GM19372 (cell line): ENCODE data around the gene MLKL.
A peak's percentile ranks its signal among the peaks of the same experiment; 100 is the strongest.
"Not testable (repeated sequence)": the region's sequence is repeated elsewhere in the genome, so short reads cannot be mapped to it uniquely, and the experiment has no call there.

Experiments
- ATAC-seq: cut with Tn5 transposase; IDR thresholded peaks from one replicate; pipeline ENCODE4 v1.9.1; 2021; ENCODE audit warnings: mild to moderate bottlenecking, low read depth, moderate library complexity; ENCODE audit not compliant: unreplicated experiment

MLKL gene

DNA sequence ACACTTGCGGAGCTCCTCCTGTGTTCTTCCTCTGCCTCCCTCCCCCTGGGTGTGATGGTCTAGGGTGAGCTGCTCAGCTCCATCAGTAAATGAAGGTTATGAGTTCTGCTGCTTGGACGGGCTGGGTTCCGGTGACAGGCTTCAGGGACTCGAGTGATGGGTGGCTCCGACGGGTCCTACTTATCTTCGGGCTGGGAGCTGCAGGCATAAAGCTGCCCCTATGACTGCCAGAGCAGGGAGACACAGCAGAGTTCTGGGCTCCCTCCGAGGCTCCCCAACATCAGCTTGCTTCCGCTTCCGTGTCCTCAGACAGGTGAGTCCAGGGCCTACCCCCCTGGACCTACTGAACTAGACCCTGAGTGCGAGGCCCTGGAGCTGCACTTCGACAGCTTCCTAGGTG, 11.3 kb upstream of the MLKL start:
- no peak for ATAC-seq

DNA sequence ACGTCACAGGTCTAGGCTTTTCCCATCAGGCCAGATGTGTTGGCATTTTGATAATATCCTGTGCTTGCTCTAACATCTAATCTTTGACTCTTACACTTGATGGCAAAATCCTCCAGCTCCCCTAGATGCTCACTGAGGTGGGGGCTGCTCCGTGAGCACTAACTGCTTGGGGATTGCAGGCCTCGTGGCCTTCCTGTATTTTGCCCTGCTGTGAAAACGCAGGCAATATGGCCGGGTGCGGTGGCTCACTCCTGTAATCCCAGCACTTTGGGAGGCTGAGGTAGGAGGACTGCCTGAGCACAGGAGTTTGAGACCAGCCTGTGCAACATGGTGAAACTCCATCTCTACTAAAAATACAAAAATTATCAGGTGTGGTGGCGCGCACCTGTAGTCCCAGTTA, 9.7 kb upstream of the MLKL start:
- ATAC-seq, result no peak

DNA sequence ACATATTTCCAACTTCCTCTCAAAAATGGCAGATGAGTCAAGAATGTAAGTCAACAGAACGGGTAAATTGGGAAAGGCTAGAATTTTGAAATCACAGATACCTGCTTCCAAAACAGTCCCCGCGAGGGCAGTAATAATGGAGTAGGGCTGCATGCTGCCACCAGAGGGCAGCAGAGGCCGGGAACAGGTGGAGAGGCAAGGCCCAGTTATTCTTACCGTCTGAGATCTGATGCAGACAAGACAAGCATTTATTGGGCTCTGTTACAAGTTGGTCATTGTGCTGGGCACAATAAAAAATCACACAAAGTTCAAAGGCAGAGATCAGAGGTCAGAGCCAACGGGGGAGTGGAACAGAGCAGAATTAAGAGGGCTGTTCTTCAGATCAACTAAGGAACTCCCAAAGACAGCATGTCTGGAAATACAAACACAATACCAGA, 8.8 kb upstream of the MLKL start:
- peak; percentile 78 for ATAC-seq

DNA sequence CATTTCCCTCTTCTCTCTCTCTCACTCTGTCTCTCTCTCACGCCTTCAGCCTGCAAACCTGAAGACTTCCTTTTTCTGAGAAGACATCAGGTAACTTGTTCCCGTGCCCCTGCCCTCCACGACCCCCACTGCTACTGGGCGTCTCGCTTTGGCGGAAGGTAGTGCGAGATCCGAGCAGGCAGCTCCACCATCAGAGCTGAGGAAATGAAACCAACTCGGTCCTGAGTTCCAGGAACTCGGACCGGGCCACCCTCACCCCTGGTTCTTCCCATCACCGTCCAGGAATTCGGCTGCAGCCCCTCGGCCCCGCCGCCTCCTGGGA, 585 bp downstream of the MLKL start:
- no peak for ATAC-seq

DNA sequence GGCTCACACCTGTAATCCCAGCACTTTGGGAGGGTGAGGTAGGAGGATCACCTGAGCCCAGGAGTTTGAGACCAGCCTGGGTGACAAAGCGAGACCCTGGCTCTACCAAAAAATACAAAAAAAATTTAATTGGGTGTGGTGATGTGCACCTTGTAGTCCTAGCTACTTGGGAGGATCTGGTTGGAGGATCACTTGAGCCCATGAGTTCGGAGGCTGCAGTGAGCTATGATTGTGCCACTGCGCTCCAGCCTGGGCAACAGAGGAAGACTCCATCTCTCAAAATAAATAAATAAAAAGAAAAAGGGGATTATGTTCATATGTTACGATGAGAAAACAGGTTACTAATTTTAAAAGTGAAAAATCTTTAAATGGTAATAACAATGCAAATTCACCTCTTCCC, 996 bp downstream of the MLKL start:
- no peak for ATAC-seq

DNA sequence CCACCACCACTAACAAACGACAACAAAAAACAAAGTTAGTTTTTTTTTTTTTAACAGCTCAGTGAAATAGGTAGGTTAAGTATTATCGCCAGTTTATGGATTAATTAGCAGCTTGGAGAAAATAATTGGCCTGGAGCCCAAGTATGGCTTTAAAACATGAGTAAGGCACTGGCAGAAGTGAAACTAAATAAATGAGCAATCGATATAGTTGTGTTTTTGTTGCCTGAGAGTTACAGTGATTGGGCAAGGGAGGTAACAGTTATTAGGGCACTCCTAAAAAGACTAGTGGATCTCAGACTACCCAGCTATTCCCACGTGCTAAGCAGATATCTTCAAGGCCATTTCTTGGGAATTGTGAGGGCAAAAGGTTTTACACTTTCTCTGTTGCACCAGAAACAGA, 2.4 kb downstream of the MLKL start:
- ATAC-seq, result no peak

DNA sequence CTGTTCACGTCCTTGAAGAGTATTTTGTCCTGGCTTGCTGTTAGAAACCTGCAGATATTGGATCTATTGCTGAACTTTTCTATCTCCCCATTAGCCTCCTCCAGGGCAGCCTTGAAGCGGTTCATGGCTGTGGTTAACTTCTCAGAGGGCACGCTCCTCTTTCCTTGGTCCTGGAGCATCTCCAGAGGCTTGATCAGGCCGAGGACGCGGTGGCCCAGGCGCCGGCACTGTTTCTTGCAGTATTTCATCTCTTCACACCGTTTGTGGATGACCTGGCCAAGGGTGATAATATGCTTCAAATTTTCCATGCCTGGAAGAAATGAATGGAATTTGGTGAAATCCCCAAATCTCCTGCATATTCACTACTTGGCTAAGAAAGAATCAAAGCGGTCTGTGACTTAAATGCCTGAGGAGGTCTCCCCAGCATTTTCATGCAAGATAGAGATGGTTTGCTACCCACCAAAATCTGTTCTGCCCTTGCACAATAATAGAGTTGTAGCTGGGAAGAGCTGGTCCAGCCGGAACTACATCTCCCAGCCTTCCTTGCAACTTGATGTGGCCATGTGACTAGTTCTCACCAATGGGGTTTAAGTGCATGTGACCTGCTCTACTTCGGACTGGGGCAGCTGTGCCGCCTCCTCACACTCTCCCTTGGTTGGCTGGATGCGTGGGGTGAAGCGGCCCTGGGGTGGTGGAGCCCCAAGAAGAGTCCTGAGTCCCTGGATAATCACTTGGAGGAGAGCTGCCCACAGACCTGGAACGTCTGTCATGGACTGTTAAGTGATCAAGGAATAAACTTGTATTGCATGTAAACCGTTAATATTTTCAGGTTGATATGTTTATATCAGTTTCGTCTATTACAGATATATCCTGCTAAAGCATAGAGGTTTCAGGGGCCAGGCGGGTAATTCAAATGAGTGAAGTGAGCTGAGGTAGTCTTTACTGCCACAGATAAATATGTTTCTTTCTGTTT, 4.9 kb downstream of the MLKL start:
- peak; percentile 80 for ATAC-seq

DNA sequence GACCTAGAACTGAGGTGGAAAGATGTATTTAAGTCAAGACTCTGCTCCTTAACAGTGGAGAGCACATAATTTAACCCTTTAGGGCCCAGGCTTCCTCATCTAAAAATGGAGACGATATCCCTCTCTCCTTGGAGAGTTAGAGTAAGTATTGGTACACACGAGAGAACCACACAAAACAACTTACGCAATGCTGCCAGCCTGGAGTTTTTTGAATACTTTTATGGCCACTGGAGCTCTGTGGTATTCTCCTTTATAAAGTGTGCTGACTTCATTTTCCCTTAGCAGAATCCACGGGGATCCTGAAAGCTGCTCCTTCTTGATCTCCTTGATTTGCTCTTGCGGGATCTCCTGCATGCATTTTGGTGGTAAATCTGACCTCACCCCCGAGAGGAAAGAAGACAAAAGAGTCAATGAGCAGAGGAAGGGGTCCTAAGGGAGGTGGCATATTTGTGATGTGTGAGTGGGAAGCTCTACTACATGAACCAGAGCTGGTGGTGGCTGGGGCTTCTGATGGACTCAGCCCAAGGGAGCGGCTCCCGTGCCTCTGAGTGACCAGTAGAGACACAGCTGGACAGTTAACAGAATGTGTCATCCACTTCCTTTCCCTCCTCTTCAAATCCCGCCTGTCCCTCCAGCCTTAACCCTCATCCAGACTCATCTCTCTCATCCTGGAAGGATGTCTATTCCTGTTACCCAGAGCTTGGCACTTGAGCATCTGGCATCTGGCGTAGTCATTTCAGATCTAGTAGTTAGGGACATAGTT, 9.4 kb downstream of the MLKL start:
- no peak for ATAC-seq

DNA sequence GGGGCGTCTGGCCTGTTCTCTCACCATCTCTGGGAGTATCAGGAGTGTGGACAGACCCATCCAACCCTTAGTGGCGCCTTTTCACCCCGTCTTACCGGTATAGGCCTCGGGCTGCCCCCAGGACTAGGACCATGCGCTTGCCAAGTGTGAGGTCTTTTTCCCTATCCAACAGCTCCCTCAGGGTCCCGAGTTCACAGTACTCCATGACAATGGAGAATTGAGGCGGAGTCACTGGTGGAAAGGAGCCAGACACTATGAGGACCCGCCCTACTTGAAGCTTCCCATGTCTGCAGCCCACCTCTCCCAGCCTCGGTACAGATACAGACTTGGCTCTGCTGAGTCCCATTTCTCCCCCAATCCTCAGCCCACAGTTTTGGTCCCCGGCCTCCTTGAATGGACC, 18.1 kb downstream of the MLKL start:
- no peak for ATAC-seq

DNA sequence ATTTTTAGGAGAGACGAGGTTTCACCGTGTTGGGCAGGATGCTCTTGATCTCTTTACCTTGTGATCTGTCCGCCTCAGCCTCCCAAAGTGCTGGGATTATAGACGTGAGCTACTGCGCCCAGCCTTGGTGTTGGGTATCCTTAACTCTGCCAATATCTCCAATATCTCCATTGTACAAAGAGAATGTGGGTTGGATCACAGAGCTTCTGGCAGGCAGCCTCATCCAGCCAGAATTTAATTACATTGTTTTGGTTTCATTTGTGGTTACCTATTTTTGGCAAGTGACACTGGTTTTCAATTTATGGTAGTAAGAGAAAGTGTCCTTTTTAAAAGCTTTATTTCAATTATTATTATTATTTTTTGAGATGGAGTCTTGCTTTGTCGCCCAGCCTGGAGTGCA, 20.0 kb downstream of the MLKL start:
- ATAC-seq, result no peak

DNA sequence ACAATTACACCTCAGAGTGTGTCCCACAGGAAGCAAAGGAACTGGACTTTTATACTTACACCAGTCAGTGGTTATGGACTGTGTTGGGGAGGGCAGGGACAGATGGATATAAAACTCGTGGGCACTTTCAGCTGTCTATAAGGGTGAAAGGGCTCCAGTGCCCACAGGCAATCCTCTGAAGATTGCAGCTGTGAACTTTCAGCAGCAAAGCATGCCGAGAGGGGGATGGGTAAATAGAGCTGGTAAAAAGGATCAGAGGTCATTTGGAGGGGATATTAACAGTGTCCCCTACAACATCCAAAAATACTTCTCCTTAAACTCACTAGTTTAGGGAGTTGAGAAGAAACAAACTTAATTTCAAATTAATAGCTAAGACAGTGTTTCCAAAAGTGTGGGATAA, 20.7 kb downstream of the MLKL start:
- no peak for ATAC-seq

DNA sequence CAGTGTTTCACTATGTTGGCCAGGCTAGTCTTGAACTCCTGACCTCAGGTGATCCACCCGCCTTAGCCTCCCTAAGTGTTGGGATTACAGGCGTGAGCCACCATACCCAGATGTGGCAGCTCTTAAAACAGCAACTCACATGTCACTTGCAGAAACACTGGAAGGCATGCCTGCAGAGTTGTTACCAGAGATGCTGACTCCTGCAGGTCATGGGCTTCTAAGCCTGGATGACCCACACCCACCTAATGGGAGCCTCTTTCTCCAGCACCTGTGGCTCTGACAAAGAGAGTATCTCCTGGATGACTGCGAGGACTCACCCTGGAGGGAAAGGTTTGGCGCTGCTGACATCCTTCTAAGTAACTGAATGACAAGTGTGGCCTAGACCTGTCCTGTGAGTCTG, 22.8 kb downstream of the MLKL start:
- no peak for ATAC-seq

DNA sequence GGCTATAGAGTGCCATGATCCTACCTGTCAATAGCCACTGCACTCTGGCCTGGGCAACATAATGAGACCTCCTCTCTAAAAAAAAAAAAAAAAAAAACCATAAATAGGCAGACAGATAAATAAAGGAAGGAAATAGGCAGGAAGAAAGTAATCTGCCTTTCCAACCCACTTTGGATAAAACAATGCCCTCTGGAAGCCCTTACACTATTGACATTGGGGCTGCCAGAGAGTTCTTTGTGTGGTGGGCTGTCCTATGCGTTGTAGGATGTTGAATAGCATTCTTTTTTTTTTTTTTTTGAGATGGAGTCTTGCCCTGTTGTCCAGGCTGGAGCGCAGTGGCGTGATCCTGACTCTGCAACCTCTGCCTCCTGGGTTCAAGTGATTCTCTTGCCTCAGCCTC, 26.8 kb downstream of the MLKL start:
- ATAC-seq, result no peak

DNA sequence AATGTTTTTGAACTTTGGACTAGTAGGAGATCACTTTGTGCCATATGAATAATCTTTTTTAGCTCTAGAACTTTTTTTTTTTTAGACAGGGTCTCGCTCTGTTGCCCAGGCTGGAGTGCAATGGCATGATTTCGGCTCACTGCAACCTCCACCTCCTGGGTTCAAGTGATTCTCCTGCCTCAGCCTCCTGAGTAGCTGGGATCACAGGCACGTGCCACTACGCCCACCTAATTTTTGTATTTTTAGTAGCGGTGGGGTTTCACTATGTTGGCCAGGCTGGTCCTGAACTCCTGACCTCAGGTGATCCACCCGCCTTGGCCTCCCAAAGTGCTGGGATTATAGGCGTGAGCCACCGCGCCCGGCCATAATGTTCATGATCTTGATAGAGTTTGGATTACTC, 31.8 kb downstream of the MLKL start:
- not testable (repeated sequence) for ATAC-seq

DNA sequence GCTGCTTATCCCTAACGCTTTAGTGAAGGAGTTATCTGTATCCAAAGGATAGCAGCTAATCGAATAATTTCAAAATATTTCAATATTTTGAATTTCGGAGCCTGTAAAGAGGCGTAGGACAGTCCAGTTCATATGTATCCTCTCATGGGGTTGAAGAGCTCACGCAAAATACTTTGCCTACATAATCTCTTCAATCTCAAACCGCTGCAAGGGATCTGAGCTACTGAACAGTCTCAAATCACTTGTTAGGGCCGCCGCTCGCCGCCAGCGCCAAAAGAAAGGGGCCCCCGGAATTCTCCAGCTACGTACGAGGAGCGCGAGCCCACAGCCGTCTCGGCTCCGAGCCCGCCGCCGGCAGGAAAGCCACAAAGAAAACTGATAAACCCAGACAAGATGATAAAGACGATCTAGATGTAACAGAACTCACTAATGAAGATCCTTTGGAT, 33.4 kb downstream of the MLKL start:
- no peak for ATAC-seq

DNA sequence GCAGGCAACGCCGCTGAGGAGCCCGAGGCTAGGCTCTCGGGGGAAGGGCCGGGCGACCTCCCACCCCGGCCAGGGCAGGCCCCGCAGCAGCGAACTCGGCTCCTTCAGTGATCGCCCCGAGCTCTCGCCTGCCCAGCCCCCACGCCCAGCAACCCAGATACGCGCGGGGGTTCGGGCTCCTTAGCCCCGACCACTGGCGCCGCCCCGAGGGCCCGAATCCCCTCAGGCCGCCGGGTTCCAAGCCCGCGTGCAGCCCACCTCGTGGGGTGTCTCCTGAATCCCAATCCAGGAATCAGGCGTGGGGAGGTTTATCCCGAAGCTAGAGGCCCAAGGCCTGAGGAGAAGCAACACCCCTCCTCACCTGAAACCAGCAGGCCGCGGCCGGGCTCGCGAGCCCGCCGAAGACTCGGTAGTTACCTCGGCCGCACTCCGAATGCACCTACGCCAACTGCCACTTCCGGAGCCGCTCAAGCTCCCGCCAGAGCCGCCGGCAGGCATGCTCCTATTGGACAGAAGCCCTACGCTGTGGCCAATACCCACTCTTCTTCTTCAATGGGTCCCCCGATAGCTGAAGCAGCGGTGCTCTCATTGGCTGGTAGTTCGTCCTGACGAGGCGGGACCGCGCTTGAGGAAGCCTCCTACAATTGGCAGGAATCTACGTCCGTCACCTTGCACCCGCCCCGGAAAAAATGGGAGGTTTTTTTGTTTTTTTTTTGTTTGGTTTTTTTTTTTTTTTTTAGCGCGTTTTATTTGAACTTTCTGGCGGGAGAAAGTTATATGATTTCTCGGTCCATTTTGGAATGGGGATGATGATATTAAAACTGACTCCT, 34.0 kb downstream of the MLKL start, which contains the start of gene RFWD3:
Gene RFWD3 (minus strand): TSS at position 453 of the 830 bp plus-strand sequence. CDS start 5,428 bp downstream, outside the sequence.
- peak; percentile 100 for ATAC-seq

DNA sequence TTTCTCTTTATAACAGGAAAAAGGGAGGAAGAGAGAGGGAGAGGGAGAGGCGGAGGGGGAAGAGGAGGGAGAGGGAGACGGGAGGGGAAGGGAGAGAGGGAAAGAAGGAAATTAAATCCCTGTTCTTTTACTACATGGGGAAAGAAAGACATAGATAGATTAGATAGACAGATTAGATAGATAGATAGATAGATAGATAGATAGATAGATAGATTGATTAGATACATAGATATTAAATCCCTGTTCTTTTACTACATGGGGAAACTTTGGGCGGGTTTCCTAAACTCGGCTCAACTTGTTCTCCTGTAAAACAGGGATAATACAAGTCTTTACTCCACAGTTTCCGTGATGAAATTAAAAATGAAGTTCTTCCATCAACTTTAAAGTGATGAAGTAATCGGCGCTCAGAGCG, 34.6 kb downstream of the MLKL start:
- no peak for ATAC-seq

DNA sequence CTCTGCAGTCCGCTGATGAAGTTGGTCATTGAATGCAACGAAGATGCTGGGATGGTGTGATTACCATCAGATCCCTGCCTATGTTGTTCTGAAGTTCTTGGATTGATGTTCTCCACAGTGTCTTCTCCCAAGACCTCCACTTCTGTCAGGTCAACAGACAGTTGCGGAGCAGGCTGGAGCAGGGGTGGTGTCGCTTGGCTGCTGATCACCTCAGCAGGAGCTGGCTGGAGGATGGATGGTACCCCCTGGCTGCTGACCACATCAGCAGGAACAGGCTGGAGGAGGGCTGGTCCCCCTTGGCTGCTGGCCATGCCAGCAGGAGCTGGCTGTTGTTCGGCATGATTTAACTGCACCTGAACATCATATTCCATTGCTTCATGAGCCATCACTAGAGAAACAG, 39.6 kb downstream of the MLKL start:
- ATAC-seq, result no peak

DNA sequence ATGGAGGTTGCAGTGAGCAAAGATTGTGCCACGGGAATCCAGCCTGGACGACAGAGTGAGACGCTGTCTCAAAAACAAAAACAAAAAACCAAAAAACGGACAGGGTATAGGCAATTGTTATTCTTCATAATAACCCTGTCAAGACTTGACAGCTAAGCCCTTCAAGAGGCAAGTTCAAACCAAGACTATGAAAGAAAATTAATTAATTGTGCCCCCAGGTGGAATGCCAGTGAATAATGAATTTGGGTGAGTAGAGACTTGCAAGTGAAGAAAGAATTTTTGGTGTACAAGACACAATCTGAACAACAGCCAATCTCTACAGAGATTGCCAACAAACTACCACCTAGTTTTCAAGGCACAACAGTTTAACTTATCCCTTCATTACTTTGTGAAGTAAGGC, 40.3 kb downstream of the MLKL start:
- ATAC-seq, result no peak

DNA sequence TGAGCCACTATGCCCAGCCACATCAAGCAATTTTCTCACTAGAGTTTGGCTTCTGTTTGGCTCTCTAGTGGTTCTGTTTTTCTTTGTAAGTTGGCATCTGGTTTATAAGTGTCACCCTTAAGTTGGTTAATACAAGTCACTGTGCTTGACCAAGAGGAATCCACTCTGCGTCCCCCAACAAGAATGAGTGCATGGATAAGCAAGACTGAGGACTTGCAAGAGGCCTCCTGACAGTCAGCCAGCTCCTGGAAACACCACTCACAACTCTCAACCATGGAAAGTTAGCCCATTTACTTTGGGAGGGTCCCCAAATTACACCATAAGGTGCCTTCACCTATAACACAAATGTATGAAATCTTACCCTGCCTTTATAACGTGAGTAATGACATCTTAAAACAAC, 41.6 kb downstream of the MLKL start:
- ATAC-seq, result no peak
